ENCODE measurements around the gene TMIGD1. TPM values are rescaled to one million over a fixed set of nuclear protein-coding genes. Genes with fewer than 3 reads are reported as not detected.

TMIGD1 gene
- total RNA-seq, 1 experiment from 2014 or later, result not detected

DNA sequence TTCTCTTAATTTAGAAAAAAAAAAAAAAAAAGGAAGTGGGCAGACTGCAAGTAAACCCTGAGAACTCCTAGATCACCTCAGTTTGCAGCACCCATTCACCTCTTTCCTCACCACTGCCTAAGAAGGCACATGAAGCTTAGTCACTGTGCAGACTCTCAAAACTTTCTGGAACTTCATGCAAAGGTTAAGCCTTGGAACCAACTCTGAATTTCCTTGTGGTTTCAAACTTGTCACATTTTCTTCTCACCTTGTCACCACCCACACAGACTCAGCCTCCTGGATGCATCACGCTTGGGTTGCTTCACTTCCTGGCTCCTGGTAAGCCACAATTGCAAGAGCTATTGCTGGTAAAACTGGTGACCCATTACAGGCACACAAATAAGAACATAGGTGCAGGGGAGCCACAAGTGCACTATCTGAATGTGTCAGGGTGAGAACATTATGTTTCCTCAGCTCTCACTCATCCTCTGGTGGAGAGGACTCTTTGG is 29.9 kb upstream of the TMIGD1 start:
- Histone ChIP-seq H3K27ac (ENCODE audit: low read depth, low read length, poor library complexity, severe bottlenecking) (no peak overlapping the region), H3K4me3 (ENCODE audit: low read depth, low read length, poor library complexity, severe bottlenecking) (no peak overlapping the region), H3K36me3 (ENCODE audit: insufficient read depth, low read length, poor library complexity, severe bottlenecking) (no peaks in the 10 kb centered on the region), H3K4me1 (ENCODE audit: insufficient read depth, low read length, poor library complexity, severe bottlenecking) (no peaks in the 10 kb centered on the region), H3K27me3 (replicated peaks; ENCODE audit: insufficient read depth, low read depth, low read length, poor library complexity) (no peaks in the 10 kb centered on the region), H3K9me3 (ENCODE audit: low read depth, low read length, poor library complexity, severe bottlenecking) (peaks cover 10% of the 10 kb centered on the region)
- CTCF ChIA-PET, result no interaction called here
- POLR2A ChIA-PET (ENCODE audit: low non-redundant PET), result no interaction called here
- no TSS peak for BruUV-seq (replicated peaks)
- DNase-seq (ENCODE audit: low spot score), result no peak
- TF ChIP-seq, protein P1, sequence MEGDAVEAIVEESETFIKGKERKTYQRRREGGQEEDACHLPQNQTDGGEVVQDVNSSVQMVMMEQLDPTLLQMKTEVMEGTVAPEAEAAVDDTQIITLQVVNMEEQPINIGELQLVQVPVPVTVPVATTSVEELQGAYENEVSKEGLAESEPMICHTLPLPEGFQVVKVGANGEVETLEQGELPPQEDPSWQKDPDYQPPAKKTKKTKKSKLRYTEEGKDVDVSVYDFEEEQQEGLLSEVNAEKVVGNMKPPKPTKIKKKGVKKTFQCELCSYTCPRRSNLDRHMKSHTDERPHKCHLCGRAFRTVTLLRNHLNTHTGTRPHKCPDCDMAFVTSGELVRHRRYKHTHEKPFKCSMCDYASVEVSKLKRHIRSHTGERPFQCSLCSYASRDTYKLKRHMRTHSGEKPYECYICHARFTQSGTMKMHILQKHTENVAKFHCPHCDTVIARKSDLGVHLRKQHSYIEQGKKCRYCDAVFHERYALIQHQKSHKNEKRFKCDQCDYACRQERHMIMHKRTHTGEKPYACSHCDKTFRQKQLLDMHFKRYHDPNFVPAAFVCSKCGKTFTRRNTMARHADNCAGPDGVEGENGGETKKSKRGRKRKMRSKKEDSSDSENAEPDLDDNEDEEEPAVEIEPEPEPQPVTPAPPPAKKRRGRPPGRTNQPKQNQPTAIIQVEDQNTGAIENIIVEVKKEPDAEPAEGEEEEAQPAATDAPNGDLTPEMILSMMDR (conservative IDR thresholded peaks at IDR 0.05; ENCODE audit: low read depth, low read length), result no peak
- TF ChIP-seq EZH2 (IDR thresholded peaks at IDR 0.05; ENCODE audit: borderline replicate concordance, low read depth, low read length, poor library complexity, severe bottlenecking), result no peak
- intact Hi-C loops (cut with micrococcal nuclease; ENCODE audit: unreplicated experiment), result no loop called here

DNA sequence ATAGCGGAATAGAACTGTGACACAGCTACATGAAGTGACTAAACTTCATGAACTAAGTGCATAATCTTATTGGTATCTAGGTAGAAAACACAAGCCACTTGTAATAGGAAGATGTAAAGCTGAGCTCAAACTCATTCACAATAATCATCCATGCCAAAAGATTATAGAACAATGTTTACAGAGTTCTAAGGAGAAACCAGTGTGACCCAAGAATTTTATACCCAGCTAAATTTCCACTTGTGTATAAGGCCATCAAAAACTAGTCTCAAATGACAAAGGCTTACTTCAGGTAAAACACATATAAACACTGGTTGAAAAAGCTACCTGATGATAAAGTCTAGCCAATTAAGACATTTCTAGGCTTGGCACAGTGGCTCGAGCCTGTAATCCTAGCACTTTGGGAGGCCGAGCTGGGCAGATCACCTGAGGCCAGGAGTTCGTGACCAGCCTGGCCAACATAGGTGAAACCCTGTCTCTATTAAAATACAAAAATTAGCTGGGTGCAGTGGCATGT is 28.0 kb upstream of the TMIGD1 start:
- Histone ChIP-seq H3K9me3 (ENCODE audit: low read depth, low read length, poor library complexity, severe bottlenecking) (peaks cover 10% of the 10 kb centered on the region), H3K4me1 (ENCODE audit: insufficient read depth, low read length, poor library complexity, severe bottlenecking) (no peaks in the 10 kb centered on the region), H3K27me3 (replicated peaks; ENCODE audit: insufficient read depth, low read depth, low read length, poor library complexity) (no peaks in the 10 kb centered on the region), H3K4me3 (ENCODE audit: low read depth, low read length, poor library complexity, severe bottlenecking) (no peak overlapping the region), H3K36me3 (ENCODE audit: insufficient read depth, low read length, poor library complexity, severe bottlenecking) (no peaks in the 10 kb centered on the region), H3K27ac (ENCODE audit: low read depth, low read length, poor library complexity, severe bottlenecking) (no peak overlapping the region)
- TF ChIP-seq, protein P1 (conservative IDR thresholded peaks at IDR 0.05; ENCODE audit: low read depth, low read length), result no peak
- no peak for TF ChIP-seq EZH2 (IDR thresholded peaks at IDR 0.05; ENCODE audit: borderline replicate concordance, low read depth, low read length, poor library complexity, severe bottlenecking)
- no TSS peak for BruUV-seq (replicated peaks)
- intact Hi-C loops (cut with micrococcal nuclease; ENCODE audit: unreplicated experiment), result no loop called here
- CTCF ChIA-PET, result interaction anchor here (1.2 kb wide), 1 partner anchor 21 kb away, joined by 4 read pairs; no protein-coding TSS in a partner anchor
- POLR2A ChIA-PET (ENCODE audit: low non-redundant PET), result no interaction called here
- DNase-seq (ENCODE audit: low spot score), result no peak

DNA sequence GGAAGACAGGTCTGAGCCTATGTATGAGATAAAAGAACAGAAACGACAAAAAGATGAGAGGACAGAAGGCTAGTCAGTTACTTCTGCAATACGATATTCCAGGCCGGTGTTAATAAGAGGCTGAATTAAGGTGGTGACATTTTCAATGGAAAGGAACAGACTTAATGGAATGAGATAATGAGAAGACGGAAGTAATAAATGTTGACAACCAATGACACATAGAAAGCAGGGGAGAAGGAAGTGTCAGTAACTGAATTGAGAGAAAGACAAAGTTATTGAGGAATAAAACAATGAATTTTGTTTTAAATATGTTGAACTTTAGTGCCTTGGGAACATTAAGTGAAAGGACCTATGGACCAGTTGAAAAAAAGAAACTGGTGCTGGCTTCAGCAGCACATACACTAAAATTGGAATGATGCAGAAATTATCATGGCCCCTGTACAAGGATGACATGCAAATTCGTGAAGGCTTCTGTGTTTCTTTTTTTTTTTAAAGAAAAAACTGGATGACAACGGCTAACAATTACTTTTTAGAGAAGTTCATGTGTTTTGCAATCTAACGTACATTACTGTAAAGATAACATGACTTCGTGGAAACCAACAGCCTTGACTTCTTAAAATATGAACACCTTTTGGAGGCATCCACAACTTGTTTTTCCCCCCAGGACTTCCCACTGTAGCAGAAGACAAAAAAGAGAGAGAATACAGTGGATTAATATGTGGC is 26.4 kb upstream of the TMIGD1 start:
- Histone ChIP-seq H3K4me1 (ENCODE audit: insufficient read depth, low read length, poor library complexity, severe bottlenecking) (no peaks in the 10 kb centered on the region), H3K36me3 (ENCODE audit: insufficient read depth, low read length, poor library complexity, severe bottlenecking) (no peaks in the 10 kb centered on the region), H3K9me3 (ENCODE audit: low read depth, low read length, poor library complexity, severe bottlenecking) (peaks cover 10% of the 10 kb centered on the region), H3K27ac (ENCODE audit: low read depth, low read length, poor library complexity, severe bottlenecking) (no peak overlapping the region), H3K4me3 (ENCODE audit: low read depth, low read length, poor library complexity, severe bottlenecking) (no peak overlapping the region), H3K27me3 (replicated peaks; ENCODE audit: insufficient read depth, low read depth, low read length, poor library complexity) (no peaks in the 10 kb centered on the region)
- intact Hi-C loops (cut with micrococcal nuclease; ENCODE audit: unreplicated experiment), result no loop called here
- no peak for DNase-seq (ENCODE audit: low spot score)
- ChIA-PET CTCF (no interaction called here), POLR2A (ENCODE audit: low non-redundant PET) (no interaction called here)
- no peak for TF ChIP-seq EZH2 (IDR thresholded peaks at IDR 0.05; ENCODE audit: borderline replicate concordance, low read depth, low read length, poor library complexity, severe bottlenecking)
- TF ChIP-seq, protein P1 (conservative IDR thresholded peaks at IDR 0.05; ENCODE audit: low read depth, low read length), result no peak
- BruUV-seq (replicated peaks), result no TSS peak

All from A673 (cell line).